GM12878 (cell line): ENCODE data around the gene MRPL53. TPM values are rescaled to one million over a fixed set of nuclear protein-coding genes. Genes with fewer than 3 reads are reported as not detected.
A peak's percentile ranks its signal among the peaks of the same experiment; 100 is the strongest.

Source experiments
- ATAC-seq: fragments of 200-7000 bp; cut with Tn5 transposase; 3 replicates; pipeline ENCODE4 v1.9.1; 2020; ENCODE audit warnings: mild to moderate bottlenecking, moderate library complexity
- BruUV-seq: library from RNA; stranded (reverse); fragments of 400-500 nt; replicated peaks from 2 replicates; lab custom pipeline; 2021; lab: Mats Ljungman, UMichigan
- CTCF ChIA-PET: fragments of 300-600 bp; sonication (Branson Sonifier 250); formaldehyde crosslinking; extraction: SDS; loops from one replicate; lab custom pipeline; 2021; ENCODE audit warnings: inconsistent platforms; lab: Yijun Ruan, JAX
- POLR2A ChIA-PET: fragments of 350-600 bp; formaldehyde crosslinking; extraction: SDS; loops from one replicate; lab custom pipeline; 2021; ENCODE audit warnings: inconsistent platforms; lab: Charles Lee
- RAD21 ChIA-PET: fragments of 300-600 bp; sonication (Branson Sonifier 250); formaldehyde crosslinking; loops from one replicate; lab custom pipeline; 2023; ENCODE audit warnings: antibody characterized with exemption; ENCODE audit not compliant: unreplicated experiment; lab: Charles Lee
- SMC1A ChIA-PET: fragments of 300-600 bp; sonication (Branson Sonifier 250); formaldehyde crosslinking; loops from one replicate; lab custom pipeline; 2023; ENCODE audit not compliant: unreplicated experiment, uncharacterized antibody; lab: Charles Lee
- DNase-seq: peaks from one replicate; pipeline ENCODE4 v3.0.0-alpha.2; 2011; ENCODE audit warnings: low read depth, low spot score
- FAIRE-seq: peaks from 3 replicates; lab custom pipeline; 2011; peaks lifted over from hg19 to GRCh38; lab: Jason Lieb, UNC
- H2AFZ ChIP-seq: 2 replicates; pipeline ENCODE4 v1.6.0; 2011; ENCODE audit warnings: low read depth, low read length, control low read depth; ENCODE audit not compliant: control insufficient read depth
- H3K27ac ChIP-seq: 2 replicates; pipeline ENCODE4 v1.5.1; 2011; ENCODE audit warnings: control low read depth; ENCODE audit not compliant: control insufficient read depth, insufficient read depth
- H3K27me3 ChIP-seq, 2 experiments: replicated peaks in 1 of 2; 2 replicates each; pipeline versions ENCODE4 v1.6.0 to v1.6.1; 2011; ENCODE audit warnings: low read length in 1 of 2; ENCODE audit not compliant: control insufficient read depth in 2 of 2, insufficient read depth in 2 of 2
- H3K36me3 ChIP-seq, 2 experiments: 2 replicates each; pipeline ENCODE4 v1.5.1; 2011; ENCODE audit warnings: low read length in 1 of 2; ENCODE audit not compliant: control insufficient read depth in 2 of 2, insufficient read depth in 2 of 2
- H3K4me1 ChIP-seq: 2 replicates; pipeline ENCODE4 v1.6.1; 2011; ENCODE audit warnings: mild to moderate bottlenecking, low read length, moderate library complexity, mixed read lengths; ENCODE audit not compliant: control insufficient read depth, insufficient read depth
- H3K4me2 ChIP-seq: 2 replicates; pipeline ENCODE4 v1.6.0; 2011; ENCODE audit warnings: control low read depth; ENCODE audit not compliant: control insufficient read depth, insufficient read depth
- H3K4me3 ChIP-seq: fragments of 200-600 bp; sonication (generic); 2 replicates; pipeline ENCODE4 v1.5.1; 2016
- H3K79me2 ChIP-seq: 2 replicates; pipeline ENCODE4 v1.6.0; 2011; ENCODE audit warnings: low read length; ENCODE audit not compliant: control insufficient read depth, insufficient read depth
- H3K9ac ChIP-seq: 2 replicates; pipeline ENCODE4 v1.8.0; 2011; ENCODE audit warnings: low read length, control low read depth, mixed read lengths; ENCODE audit not compliant: control insufficient read depth, insufficient read depth
- H3K9me3 ChIP-seq: replicated peaks from 3 replicates; pipeline ENCODE4 v1.5.1; 2011; ENCODE audit warnings: mild to moderate bottlenecking, low read length; ENCODE audit not compliant: control insufficient read depth, insufficient read depth
- H4K20me1 ChIP-seq: 2 replicates; pipeline ENCODE4 v1.6.0; 2011; ENCODE audit not compliant: control insufficient read depth, insufficient read depth
- NBN ChIP-seq: fragments of 450-650 bp; IDR thresholded peaks from 2 replicates; pipeline ENCODE4 v1.6.1; 2016
- NFYA ChIP-seq: IDR thresholded peaks from 2 replicates; pipeline ENCODE4 v1.6.1; 2011; ENCODE audit warnings: low read depth, mild to moderate bottlenecking, low read length, improper control_type of control experiment, borderline replicate concordance
- RUNX3 ChIP-seq: IDR thresholded peaks from 2 replicates; pipeline ENCODE4 v1.6.1; 2012; ENCODE audit warnings: low read length, inconsistent platforms
- SREBF2 ChIP-seq: IDR thresholded peaks from 2 replicates; pipeline ENCODE4 v1.6.1; 2012; ENCODE audit warnings: mild to moderate bottlenecking, low read length
- ZNF207 ChIP-seq: fragments of 450-650 bp; IDR thresholded peaks from 2 replicates; pipeline ENCODE4 v1.6.1; 2014; ENCODE audit warnings: antibody characterized with exemption, mild to moderate bottlenecking, borderline replicate concordance
- whole genome bisulfite sequencing: methylation state at CpG from one replicate; pipeline ENCODE4 v1.1.6; 2016; ENCODE audit warnings: low lambda C conversion rate; ENCODE audit not compliant: insufficient replicate concordance, insufficient coverage; ENCODE audit errors: missing lambda C conversion rate; 5-methylcytosine and 5-hydroxymethylcytosine counted together
- in situ Hi-C: fragments of 300-500 bp; cut with MboI; formaldehyde crosslinking; loops from 9 replicates; pipeline ENCODE4 v1.14.3; 2018; ENCODE audit warnings: mixed read lengths
- intact Hi-C: fragments of 100-400 bp; cut with micrococcal nuclease; formaldehyde crosslinking; loops from one replicate; pipeline ENCODE4 v1.14.2; 2022; ENCODE audit not compliant: unreplicated experiment
- polyA plus RNA-seq, 11 experiments: library from polyadenylated mRNA; depleted of rRNA in 4 of 11; unstranded in 6 of 11; stranded (reverse) in 5 of 11; fragments of >200 nt; fragmentation: Nextera tagmentation in 4 of 11; fragmentation: Illumina TruSeq in 1 of 11; extraction: Ambion mirVana in 4 of 11; extraction: Trizol in 1 of 11; gene quantifications; 1 replicate in 1 of 11; 2 replicates in 10 of 11; pipeline versions ENCODE4 v1.2.1 to v1.2.3, GENCODE V29; 2011 to 2016; ENCODE audit warnings: inconsistent platforms in 2 of 11, missing spikeins in 2 of 11, low read depth in 1 of 11
- total RNA-seq, 4 experiments: library from RNA; depleted of rRNA in 3 of 4; stranded (reverse); fragments of >200 nt in 3 of 4; fragmentation: Illumina TruSeq in 1 of 4; extraction: Trizol in 1 of 4; gene quantifications; 2 replicates each; pipeline versions ENCODE4 v1.2.1 to v1.2.3, GENCODE V29; 2013 to 2021
- TF ChIP-seq, protein P1 (sequence below): IDR thresholded peaks from 2 replicates; pipeline ENCODE4 v1.6.1; 2011; ENCODE audit warnings: borderline replicate concordance, low read depth, mild to moderate bottlenecking, moderate library complexity, mixed read lengths, low read length; ENCODE audit not compliant: insufficient read depth; ENCODE audit errors: extremely low read length
- TF ChIP-seq, protein P2 (sequence below): fragments of 450-650 bp; IDR thresholded peaks from 2 replicates; pipeline ENCODE4 v1.6.1; 2016; ENCODE audit warnings: mild to moderate bottlenecking

The MRPL53 gene
- total and polyA plus RNA-seq, 10 of the 15 experiments (the other 5 are each of a cell fraction or from before 2014, with no cell fraction given): 15.1 to 167 (median 80.9) TPM

DNA sequence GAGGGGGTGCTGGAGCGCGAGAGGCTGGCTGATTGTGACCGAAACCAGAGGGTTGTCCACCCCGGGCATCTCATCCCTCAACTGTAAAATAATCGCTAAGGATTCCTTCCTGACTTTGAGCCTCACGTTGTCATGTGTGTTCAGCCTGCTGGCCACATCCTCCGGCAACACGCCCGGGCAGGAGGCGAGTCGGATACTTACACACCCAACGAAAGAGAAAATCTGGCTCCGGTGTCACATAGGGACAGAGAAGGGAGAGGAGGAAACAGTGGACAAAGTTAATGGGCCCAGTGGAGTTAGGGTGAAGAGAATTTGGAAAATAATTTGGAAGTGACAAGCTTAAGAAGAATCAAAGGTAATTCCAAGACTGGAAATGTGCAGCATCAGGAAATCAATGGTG lies 44.2 kb upstream of the MRPL53 start:
- in situ Hi-C loops: no loop called here
- TF ChIP-seq RUNX3 (no peak), NBN (no peak), NFYA (no peak), SREBF2 (no peak), ZNF207 (no peak)
- TF ChIP-seq, protein P1, sequence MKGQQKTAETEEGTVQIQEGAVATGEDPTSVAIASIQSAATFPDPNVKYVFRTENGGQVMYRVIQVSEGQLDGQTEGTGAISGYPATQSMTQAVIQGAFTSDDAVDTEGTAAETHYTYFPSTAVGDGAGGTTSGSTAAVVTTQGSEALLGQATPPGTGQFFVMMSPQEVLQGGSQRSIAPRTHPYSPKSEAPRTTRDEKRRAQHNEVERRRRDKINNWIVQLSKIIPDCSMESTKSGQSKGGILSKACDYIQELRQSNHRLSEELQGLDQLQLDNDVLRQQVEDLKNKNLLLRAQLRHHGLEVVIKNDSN: no peak
- TF ChIP-seq, protein P2, sequence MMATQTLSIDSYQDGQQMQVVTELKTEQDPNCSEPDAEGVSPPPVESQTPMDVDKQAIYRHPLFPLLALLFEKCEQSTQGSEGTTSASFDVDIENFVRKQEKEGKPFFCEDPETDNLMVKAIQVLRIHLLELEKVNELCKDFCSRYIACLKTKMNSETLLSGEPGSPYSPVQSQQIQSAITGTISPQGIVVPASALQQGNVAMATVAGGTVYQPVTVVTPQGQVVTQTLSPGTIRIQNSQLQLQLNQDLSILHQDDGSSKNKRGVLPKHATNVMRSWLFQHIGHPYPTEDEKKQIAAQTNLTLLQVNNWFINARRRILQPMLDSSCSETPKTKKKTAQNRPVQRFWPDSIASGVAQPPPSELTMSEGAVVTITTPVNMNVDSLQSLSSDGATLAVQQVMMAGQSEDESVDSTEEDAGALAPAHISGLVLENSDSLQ: no peak
- H3K79me2 ChIP-seq: no peaks in the 10 kb centered on the region
- ChIA-PET SMC1A (interaction anchor here (1.5 kb wide), 1 partner anchor 15 kb away, joined by 3 read pairs; no protein-coding TSS in a partner anchor), RAD21 (no interaction called here), CTCF (no interaction called here), POLR2A (interaction anchor here (1.2 kb wide), 1 partner anchor 12 kb away, joined by 3 read pairs; no protein-coding TSS in a partner anchor)
- H2AFZ ChIP-seq: 0 out of 2 replicates have a peak overlapping the region, but pooled peaks have one; percentile 69
- H3K36me3 ChIP-seq: no peaks in the 10 kb centered on the region
- no TSS peak for BruUV-seq
- intact Hi-C loops: no loop called here
- H3K9me3 ChIP-seq: no peaks in the 10 kb centered on the region; the same call in 2 of the 3 replicates
- H3K4me2 ChIP-seq: peak overlapping the region; percentile 96; the same call in 1 of the 2 replicates
- H3K9ac ChIP-seq: no peak overlapping the region
- no peaks in the 10 kb centered on the region for H4K20me1 ChIP-seq
- DNase-seq (no peak), ATAC-seq (no peak), FAIRE-seq (no peak)
- H3K27ac ChIP-seq: no peak overlapping the region
- WGBS: 75% methylated on average over 13 of the region's 13 CpGs
- H3K4me3 ChIP-seq: peak overlapping the region; percentile 31; the same call in 1 of the 2 replicates
- peaks cover 13% of the 10 kb centered on the region; the same call in 1 of the 2 replicates for H3K4me1 ChIP-seq
- H3K27me3 ChIP-seq: peaks cover 18 to 31% of the 10 kb centered on the region in 2 experiments
